ENCODE measurements around the gene AKAP12.
"Not testable (repeated sequence)": the region's sequence is repeated elsewhere in the genome, so short reads cannot be mapped to it uniquely, and the experiment has no call there.

Gene AKAP12

GRCh38 chr6:151375833-151376232 lies 136.1 kb downstream of the AKAP12 start:
- peaks cover 12% of the 10 kb centered on the region for H3K36me3 ChIP-seq (ENCODE audit: control insufficient read depth, insufficient read depth, low read length, severe bottlenecking)
- H3K9me3 ChIP-seq (ENCODE audit: control insufficient read depth, low read length): no peaks in the 10 kb centered on the region
- H3K4me3 ChIP-seq (ENCODE audit: low read length): no peak overlapping the region
- H3K4me1 ChIP-seq (ENCODE audit: control insufficient read depth, insufficient read depth, low read length): peaks cover 19% of the 10 kb centered on the region
- DNase-seq (ENCODE audit: low read depth): no peak
- H3K9ac ChIP-seq (ENCODE audit: low read length): no peak overlapping the region
- H3K27me3 ChIP-seq (replicated peaks; ENCODE audit: control insufficient read depth, insufficient read depth, low read length): no peaks in the 10 kb centered on the region

DNA sequence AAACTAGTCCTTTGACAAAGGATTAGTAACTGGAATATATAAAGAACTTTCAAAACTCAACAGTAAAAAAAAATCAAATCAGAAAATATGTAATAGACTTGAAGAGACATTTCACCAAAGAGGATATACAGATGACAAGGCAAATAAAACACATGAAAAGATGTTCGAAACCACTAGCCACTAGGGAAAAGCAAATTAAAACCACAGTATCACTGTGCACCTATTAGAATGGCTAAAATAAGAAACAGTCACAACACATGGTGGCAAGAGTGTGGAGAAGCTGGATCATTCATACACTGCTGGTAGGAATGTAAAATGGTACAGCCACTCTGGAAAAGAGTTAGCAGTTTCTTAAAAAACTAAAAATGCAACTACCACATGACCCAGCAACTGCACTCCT lies 136.7 kb downstream of the AKAP12 start:
- peaks cover 6% of the 10 kb centered on the region for H3K36me3 ChIP-seq (ENCODE audit: control insufficient read depth, insufficient read depth, low read length, severe bottlenecking)
- H3K27me3 ChIP-seq (replicated peaks; ENCODE audit: control insufficient read depth, insufficient read depth, low read length): no peaks in the 10 kb centered on the region
- peaks cover 19% of the 10 kb centered on the region for H3K4me1 ChIP-seq (ENCODE audit: control insufficient read depth, insufficient read depth, low read length)
- H3K4me3 ChIP-seq (ENCODE audit: low read length): no peak overlapping the region
- no peaks in the 10 kb centered on the region for H3K9me3 ChIP-seq (ENCODE audit: control insufficient read depth, low read length)
- DNase-seq (ENCODE audit: low read depth): no peak
- H3K9ac ChIP-seq (ENCODE audit: low read length): no peak overlapping the region

- Histone ChIP-seq H3K9me3 (ENCODE audit: control insufficient read depth, low read length) (no peaks in the 10 kb centered on the region), H3K36me3 (ENCODE audit: control insufficient read depth, insufficient read depth, low read length, severe bottlenecking) (no peaks in the 10 kb centered on the region), H3K4me3 (ENCODE audit: low read length) (no peak overlapping the region), H3K27me3 (replicated peaks; ENCODE audit: control insufficient read depth, insufficient read depth, low read length) (no peaks in the 10 kb centered on the region), H3K9ac (ENCODE audit: low read length) (no peak overlapping the region), H3K4me1 (ENCODE audit: control insufficient read depth, insufficient read depth, low read length) (peaks cover 19% of the 10 kb centered on the region)
- no peak for DNase-seq (ENCODE audit: low read depth)
Measured at GRCh38 chr6:151377095-151377494, 137.3 kb downstream of the AKAP12 start.

- Histone ChIP-seq H3K27me3 (replicated peaks; ENCODE audit: control insufficient read depth, insufficient read depth, low read length) (no peaks in the 10 kb centered on the region), H3K4me3 (ENCODE audit: low read length) (peak overlapping the region; percentile 62), H3K4me1 (ENCODE audit: control insufficient read depth, insufficient read depth, low read length) (peaks cover 12% of the 10 kb centered on the region), H3K36me3 (ENCODE audit: control insufficient read depth, insufficient read depth, low read length, severe bottlenecking) (no peaks in the 10 kb centered on the region), H3K9ac (ENCODE audit: low read length) (peak overlapping the region; percentile 54), H3K9me3 (ENCODE audit: control insufficient read depth, low read length) (no peaks in the 10 kb centered on the region)
- DNase-seq (ENCODE audit: low read depth): no peak
Measured at GRCh38 chr6:151379933-151380847, 140.4 kb downstream of the AKAP12 start.

DNA sequence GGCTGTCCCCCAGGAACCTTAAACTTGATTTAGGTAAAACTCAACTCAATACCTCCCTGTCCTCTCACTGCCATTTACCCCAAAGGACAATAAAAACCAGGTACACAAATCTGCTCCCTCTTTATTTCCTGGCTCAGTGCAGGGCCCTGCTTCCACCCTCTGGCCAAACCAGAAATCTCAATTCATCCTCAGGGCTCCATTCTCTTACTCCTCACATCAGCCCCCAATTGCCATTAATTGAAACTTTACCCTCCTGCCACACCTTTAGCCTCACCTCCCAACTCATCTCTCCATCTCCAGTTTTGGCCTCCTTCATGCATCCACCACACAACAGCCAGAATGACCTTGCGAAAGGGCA lies 141.1 kb downstream of the AKAP12 start:
- Histone ChIP-seq H3K4me1 (ENCODE audit: control insufficient read depth, insufficient read depth, low read length) (peaks cover 12% of the 10 kb centered on the region), H3K9me3 (ENCODE audit: control insufficient read depth, low read length) (no peaks in the 10 kb centered on the region), H3K4me3 (ENCODE audit: low read length) (peak overlapping the region; percentile 62), H3K36me3 (ENCODE audit: control insufficient read depth, insufficient read depth, low read length, severe bottlenecking) (no peaks in the 10 kb centered on the region), H3K27me3 (replicated peaks; ENCODE audit: control insufficient read depth, insufficient read depth, low read length) (no peaks in the 10 kb centered on the region), H3K9ac (ENCODE audit: low read length) (peak overlapping the region; percentile 54)
- no peak for DNase-seq (ENCODE audit: low read depth)

- DNase-seq (ENCODE audit: low read depth): no peak
- H3K4me1 ChIP-seq (ENCODE audit: control insufficient read depth, insufficient read depth, low read length): peaks cover 12% of the 10 kb centered on the region
- H3K27me3 ChIP-seq (replicated peaks; ENCODE audit: control insufficient read depth, insufficient read depth, low read length): no peaks in the 10 kb centered on the region
- H3K4me3 ChIP-seq (ENCODE audit: low read length): no peak overlapping the region
- H3K36me3 ChIP-seq (ENCODE audit: control insufficient read depth, insufficient read depth, low read length, severe bottlenecking): no peaks in the 10 kb centered on the region
- no peak overlapping the region for H3K9ac ChIP-seq (ENCODE audit: low read length)
- no peaks in the 10 kb centered on the region for H3K9me3 ChIP-seq (ENCODE audit: control insufficient read depth, low read length)
Measured at GRCh38 chr6:151381722-151382121, 142.0 kb downstream of the AKAP12 start.

DNA sequence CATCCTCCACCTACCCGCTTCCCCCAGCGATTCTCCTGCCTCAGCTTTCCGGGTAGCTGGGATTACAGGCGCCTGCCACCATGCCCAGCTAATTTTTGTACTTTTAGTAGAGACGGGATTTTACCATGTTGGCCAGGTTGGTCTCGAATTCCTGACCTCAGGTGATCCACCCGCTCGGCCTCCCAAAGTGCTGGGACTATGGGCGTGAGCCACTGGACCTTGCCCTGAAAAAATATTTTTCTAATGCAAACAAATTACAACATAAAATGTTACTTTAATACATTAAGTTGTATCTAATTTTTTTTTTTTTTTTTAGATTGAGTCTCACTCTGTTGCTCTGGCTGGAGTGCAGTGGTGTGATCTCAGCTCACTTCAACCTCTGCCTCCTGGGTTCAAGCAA lies 142.9 kb downstream of the AKAP12 start:
- not testable (repeated sequence) for H3K9me3 ChIP-seq (ENCODE audit: control insufficient read depth, low read length); DNase-seq (ENCODE audit: low read depth); H3K9ac ChIP-seq (ENCODE audit: low read length); H3K4me3 ChIP-seq (ENCODE audit: low read length); H3K36me3 ChIP-seq (ENCODE audit: control insufficient read depth, insufficient read depth, low read length, severe bottlenecking); H3K27me3 ChIP-seq (replicated peaks; ENCODE audit: control insufficient read depth, insufficient read depth, low read length)
- peaks cover 18% of the 10 kb centered on the region for H3K4me1 ChIP-seq (ENCODE audit: control insufficient read depth, insufficient read depth, low read length)

DNA sequence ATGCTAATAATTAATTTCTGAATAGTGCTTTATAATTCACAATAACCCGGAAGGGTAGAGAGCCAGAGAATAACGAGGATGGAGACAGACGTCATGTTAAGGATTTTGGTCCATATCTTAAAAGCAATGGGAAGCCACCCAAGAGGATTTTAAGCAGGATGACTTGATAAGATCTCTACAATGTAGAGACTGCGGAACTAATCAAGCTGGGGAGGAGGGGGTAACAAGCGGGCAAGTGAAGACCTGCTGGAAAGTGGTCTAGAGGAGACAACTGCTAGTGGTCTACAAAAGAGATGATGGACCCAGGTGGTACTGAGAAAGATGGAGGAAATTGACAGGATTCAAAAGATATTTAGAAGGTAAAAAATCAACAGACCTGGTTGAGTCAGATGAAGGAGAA lies 144.4 kb downstream of the AKAP12 start:
- Histone ChIP-seq H3K27me3 (replicated peaks; ENCODE audit: control insufficient read depth, insufficient read depth, low read length) (no peaks in the 10 kb centered on the region), H3K9ac (ENCODE audit: low read length) (no peak overlapping the region), H3K36me3 (ENCODE audit: control insufficient read depth, insufficient read depth, low read length, severe bottlenecking) (no peaks in the 10 kb centered on the region), H3K9me3 (ENCODE audit: control insufficient read depth, low read length) (no peaks in the 10 kb centered on the region), H3K4me1 (ENCODE audit: control insufficient read depth, insufficient read depth, low read length) (peaks cover 33% of the 10 kb centered on the region), H3K4me3 (ENCODE audit: low read length) (no peak overlapping the region)
- no peak for DNase-seq (ENCODE audit: low read depth)

DNA sequence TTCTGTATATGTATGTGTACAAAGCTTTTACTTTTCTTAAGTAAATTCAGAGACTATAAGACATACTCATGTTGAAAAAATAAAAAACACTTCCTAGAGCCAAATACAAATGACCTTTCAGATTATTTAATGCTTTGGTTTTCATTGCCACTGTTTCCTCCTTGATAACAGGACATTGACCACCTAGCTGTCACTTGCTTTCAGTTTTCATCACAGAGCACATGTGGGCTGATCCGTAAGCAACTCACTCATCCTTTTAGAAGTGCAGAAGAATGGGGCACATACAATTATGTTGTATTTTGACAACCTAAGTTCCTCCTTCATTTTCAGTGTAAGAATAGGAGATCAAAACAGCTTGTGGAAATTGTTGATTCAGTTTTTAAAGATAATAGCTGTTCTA lies 145.4 kb downstream of the AKAP12 start:
- H3K9me3 ChIP-seq (ENCODE audit: control insufficient read depth, low read length): no peaks in the 10 kb centered on the region
- peaks cover 30% of the 10 kb centered on the region for H3K4me1 ChIP-seq (ENCODE audit: control insufficient read depth, insufficient read depth, low read length)
- H3K4me3 ChIP-seq (ENCODE audit: low read length): no peak overlapping the region
- H3K36me3 ChIP-seq (ENCODE audit: control insufficient read depth, insufficient read depth, low read length, severe bottlenecking): no peaks in the 10 kb centered on the region
- H3K9ac ChIP-seq (ENCODE audit: low read length): no peak overlapping the region
- DNase-seq (ENCODE audit: low read depth): no peak
- no peaks in the 10 kb centered on the region for H3K27me3 ChIP-seq (replicated peaks; ENCODE audit: control insufficient read depth, insufficient read depth, low read length)

GRCh38 chr6:151387175-151387970 lies 147.6 kb downstream of the AKAP12 start:
- Histone ChIP-seq H3K36me3 (ENCODE audit: control insufficient read depth, insufficient read depth, low read length, severe bottlenecking) (no peaks in the 10 kb centered on the region), H3K4me1 (ENCODE audit: control insufficient read depth, insufficient read depth, low read length) (peaks cover 28% of the 10 kb centered on the region), H3K27me3 (replicated peaks; ENCODE audit: control insufficient read depth, insufficient read depth, low read length) (no peaks in the 10 kb centered on the region), H3K4me3 (ENCODE audit: low read length) (no peak overlapping the region), H3K9me3 (ENCODE audit: control insufficient read depth, low read length) (no peaks in the 10 kb centered on the region), H3K9ac (ENCODE audit: low read length) (peak overlapping the region; percentile 17)
- peak; percentile 64 for DNase-seq (ENCODE audit: low read depth)

DNA sequence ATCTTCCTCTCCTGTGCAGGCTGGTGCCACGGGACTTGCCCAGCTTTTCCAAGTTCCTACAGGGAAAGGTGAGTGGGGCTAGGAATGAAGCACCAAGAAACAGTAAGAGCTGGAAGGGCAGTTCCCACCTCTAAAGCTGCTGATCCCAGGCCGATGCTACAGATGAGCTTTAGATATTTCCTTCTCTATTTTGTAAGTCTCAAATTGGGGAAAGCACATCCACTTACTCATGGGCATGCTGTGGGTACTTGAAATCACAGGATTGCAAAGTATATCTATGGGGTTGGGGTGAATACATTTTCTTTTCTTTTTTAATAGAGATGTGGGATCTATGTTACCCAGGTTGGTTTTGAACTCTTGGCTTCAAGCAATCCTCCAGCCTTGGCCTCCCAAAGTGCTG lies 148.5 kb downstream of the AKAP12 start:
- Histone ChIP-seq H3K36me3 (ENCODE audit: control insufficient read depth, insufficient read depth, low read length, severe bottlenecking) (no peaks in the 10 kb centered on the region), H3K4me3 (ENCODE audit: low read length) (no peak overlapping the region), H3K27me3 (replicated peaks; ENCODE audit: control insufficient read depth, insufficient read depth, low read length) (no peaks in the 10 kb centered on the region), H3K9me3 (ENCODE audit: control insufficient read depth, low read length) (no peaks in the 10 kb centered on the region), H3K4me1 (ENCODE audit: control insufficient read depth, insufficient read depth, low read length) (peaks cover 37% of the 10 kb centered on the region), H3K9ac (ENCODE audit: low read length) (peak overlapping the region; percentile 1)
- no peak for DNase-seq (ENCODE audit: low read depth)

Measured in adipocyte (in vitro differentiated cells).